HepG2 (cell line): Measurements from ENCODE around the gene GABRA1. TPM values are rescaled to one million over a fixed set of nuclear protein-coding genes. Genes with fewer than 3 reads are reported as not detected.

Experiments used
- ATAC-seq: fragments of 200-7000 bp; cut with Tn5 transposase; 3 replicates; pipeline ENCODE4 v1.9.1; 2020; ENCODE audit warnings: mild to moderate bottlenecking, moderate library complexity
- BruUV-seq: library from RNA; stranded (reverse); fragments of 400-500 nt; replicated peaks from 2 replicates; lab custom pipeline; 2021; lab: Mats Ljungman, UMichigan
- CTCF ChIA-PET: fragments of 300-600 bp; formaldehyde crosslinking; extraction: SDS; loops from one replicate; lab custom pipeline; 2021; ENCODE audit warnings: low total read pairs, inconsistent platforms, low intra/inter-chr PET ratio; lab: Yijun Ruan, JAX
- POLR2A ChIA-PET: fragments of 350-600 bp; sonication (Branson Sonifier 250); formaldehyde crosslinking; loops from one replicate; lab custom pipeline; 2020; ENCODE audit warnings: antibody characterized with exemption, inconsistent platforms; lab: Yijun Ruan, JAX
- DNase-seq: peaks from one replicate; pipeline ENCODE4 v3.0.0-alpha.2; 2015; ENCODE audit warnings: low spot score
- FAIRE-seq: peaks from 3 replicates; lab custom pipeline; 2011; peaks lifted over from hg19 to GRCh38; lab: Jason Lieb, UNC
- H2AFZ ChIP-seq: one replicate; pipeline ENCODE4 v1.6.1; 2011; ENCODE audit warnings: low read length, inconsistent platforms
- H3K27ac ChIP-seq: fragments of 300-600 bp; 3 replicates; pipeline ENCODE4 v1.8.0; 2011; ENCODE audit warnings: mixed run types, mild to moderate bottlenecking, mixed read lengths, low read length, inconsistent platforms; ENCODE audit not compliant: insufficient read depth; ENCODE audit errors: extremely low read length
- H3K27me3 ChIP-seq, 2 experiments: fragments of 200-600 bp in 1 of 2; 2 replicates in 1 of 2; 3 replicates in 1 of 2; pipeline versions ENCODE4 v1.6.0 to v1.8.0; 2011; ENCODE audit warnings: low read length in 2 of 2, mild to moderate bottlenecking in 2 of 2, moderate library complexity in 2 of 2, inconsistent platforms in 1 of 2; ENCODE audit not compliant: insufficient read depth in 2 of 2, control insufficient read depth in 1 of 2
- H3K36me3 ChIP-seq, 2 experiments: fragments of 200-600 bp in 1 of 2; replicated peaks in 1 of 2; 2 replicates in 1 of 2; 3 replicates in 1 of 2; pipeline versions ENCODE4 v1.5.1 to v1.8.0; 2011; ENCODE audit warnings: low read length in 2 of 2, inconsistent platforms in 1 of 2; ENCODE audit not compliant: insufficient read depth in 2 of 2, control insufficient read depth in 1 of 2
- H3K4me1 ChIP-seq: 2 replicates; pipeline ENCODE4 v1.5.1; 2012; ENCODE audit warnings: low read length, inconsistent platforms; ENCODE audit not compliant: insufficient read depth
- H3K4me2 ChIP-seq: 2 replicates; pipeline ENCODE4 v1.6.0; 2011; ENCODE audit warnings: low read depth, low read length, inconsistent platforms
- H3K4me3 ChIP-seq, 3 experiments: fragments of 200-600 bp in 1 of 3; sonication (generic), shearing (Covaris generic) in 1 of 3; replicated peaks in 1 of 3; 2 replicates each; pipeline ENCODE4 v1.5.1; 2011 to 2016; ENCODE audit warnings: low read length in 3 of 3, inconsistent platforms in 2 of 3, low read depth in 2 of 3, mild to moderate bottlenecking in 2 of 3, control low read depth in 1 of 3, mixed read lengths in 1 of 3; ENCODE audit not compliant: insufficient read depth in 1 of 3
- H3K79me2 ChIP-seq: one replicate; pipeline ENCODE4 v1.6.1; 2011; ENCODE audit warnings: low read length, inconsistent platforms; ENCODE audit not compliant: insufficient read depth
- H3K9ac ChIP-seq: 2 replicates; pipeline ENCODE4 v1.6.0; 2011; ENCODE audit warnings: mild to moderate bottlenecking, low read depth, low read length, inconsistent platforms; ENCODE audit not compliant: insufficient read depth
- H3K9me3 ChIP-seq: 2 replicates; pipeline ENCODE4 v1.5.1; 2012; ENCODE audit warnings: mild to moderate bottlenecking, low read length
- H4K20me1 ChIP-seq: 2 replicates; pipeline ENCODE4 v1.6.0; 2011; ENCODE audit warnings: inconsistent platforms, mild to moderate bottlenecking, low read length, moderate library complexity; ENCODE audit not compliant: insufficient read depth
- CENPX ChIP-seq: sonication (generic); formaldehyde crosslinking; IDR thresholded peaks from 2 replicates; pipeline ENCODE4 v1.9.0; 2021; ENCODE audit warnings: mild to moderate bottlenecking, missing genetic modification reagents, moderate library complexity
- HNRNPK ChIP-seq: fragments of 200-400 bp; formaldehyde crosslinking; IDR thresholded peaks from 2 replicates; pipeline ENCODE4 v1.6.1; 2018; ENCODE audit warnings: low read length, low read depth, moderate library complexity, mild to moderate bottlenecking; ENCODE audit not compliant: poor library complexity, severe bottlenecking
- IKZF4 ChIP-seq: sonication (generic); formaldehyde crosslinking; IDR thresholded peaks from 2 replicates; pipeline ENCODE4 v1.5.1; 2020; ENCODE audit warnings: borderline replicate concordance, mild to moderate bottlenecking, low read depth, missing genetic modification reagents; ENCODE audit errors: not compliant biosample characterization
- MAFK ChIP-seq, 2 experiments: IDR thresholded peaks in 1 of 2; conservative IDR thresholded peaks in 1 of 2; 2 replicates each; pipeline ENCODE4 v1.6.1; 2011; ENCODE audit warnings: improper control_type of control experiment in 2 of 2, low read length in 2 of 2
- NFE2L2 ChIP-seq: fragments of 150-350 bp; IDR thresholded peaks from 2 replicates; pipeline ENCODE4 v1.6.1; 2014; ENCODE audit warnings: low read length
- PHF5A ChIP-seq: IDR thresholded peaks from one replicate; pipeline ENCODE4 v1.6.1; 2018; ENCODE audit warnings: low read depth, missing genetic modification reagents; ENCODE audit not compliant: unreplicated experiment
- SNAPC4 ChIP-seq: sonication (generic); formaldehyde crosslinking; IDR thresholded peaks from 2 replicates; pipeline ENCODE4 v1.4.0; 2020; ENCODE audit warnings: mild to moderate bottlenecking, missing genetic modification reagents
- ZBED4 ChIP-seq: sonication (generic); formaldehyde crosslinking; IDR thresholded peaks from 2 replicates; pipeline ENCODE4 v1.4.0; 2020; ENCODE audit warnings: missing genetic modification reagents, borderline replicate concordance
- WGBS: methylation state at CpG from one replicate; pipeline ENCODE4 v1.1.6; 2017; ENCODE audit warnings: low lambda C conversion rate; 5-methylcytosine and 5-hydroxymethylcytosine counted together
- in situ Hi-C: cut with HindIII; loops from 2 replicates; pipeline ENCODE4 v1.10.0; 2017; ENCODE audit warnings: low pct_unique_long_range_greater_than_20kb; ENCODE audit not compliant: extremely low pct_ligation_motif_present
- intact Hi-C: fragments of 100-400 bp; cut with micrococcal nuclease; formaldehyde crosslinking; loops from one replicate; pipeline ENCODE4 v1.10.0; 2022; ENCODE audit not compliant: unreplicated experiment
- polyA plus RNA-seq, 8 experiments: library from polyadenylated mRNA; depleted of rRNA in 3 of 8; stranded (reverse) in 7 of 8; unstranded in 1 of 8; fragments of >200 nt; fragmentation: Illumina TruSeq in 4 of 8; extraction: Trizol in 4 of 8; gene quantifications; 2 replicates each; pipeline versions ENCODE4 v1.2.1 to v1.2.3, GENCODE V29; 2011 to 2016; ENCODE audit warnings: low read depth in 4 of 8, missing spikeins in 1 of 8, mixed read lengths in 1 of 8; ENCODE audit not compliant: insufficient read depth in 1 of 8
- total RNA-seq, 5 experiments: library from RNA; depleted of rRNA; stranded (reverse); fragments of >200 nt; fragmentation: Illumina TruSeq; extraction: Trizol; gene quantifications; 2 replicates each; pipeline ENCODE4 v1.2.3, GENCODE V29; 2016; ENCODE audit warnings: low read depth in 1 of 5

GABRA1 gene
- total and polyA plus RNA-seq, 2 of the 13 experiments (the other 11 are each of a cell fraction or from before 2014, with no cell fraction given): not detected

GRCh38 chr5:161897033-161897432, 49.1 kb downstream of the GABRA1 start:
- Histone ChIP-seq H4K20me1 (no peaks in the 10 kb centered on the region), H2AFZ (no peak overlapping the region), H3K4me3 (no peak overlapping the region), H3K27ac (no peak overlapping the region), H3K4me2 (no peak overlapping the region), H3K9ac (no peak overlapping the region), H3K27me3 (no peaks in the 10 kb centered on the region), H3K4me1 (no peaks in the 10 kb centered on the region), H3K9me3 (no peaks in the 10 kb centered on the region), H3K36me3 (no peaks in the 10 kb centered on the region), H3K79me2 (no peaks in the 10 kb centered on the region)
- intact Hi-C loops: no loop called here
- DNase-seq (no peak), FAIRE-seq (no peak), ATAC-seq (no peak)
- BruUV-seq: no TSS peak
- ChIA-PET CTCF (no interaction called here), POLR2A (no interaction called here)
- in situ Hi-C loops: no loop called here
- WGBS: 22% methylated on average over 7 of the region's 7 CpGs
- TF ChIP-seq CENPX (CRISPR knock-in tag): no peak
- TF ChIP-seq MAFK (conservative IDR thresholded peaks at IDR 0.05 in 1 of 2, IDR thresholded peaks at IDR 0.05 in 1 of 2; ENCODE audit: low read length in 2 of 2): peak in 1 of 2 experiments; percentile 33; a peak in 2 of 4 replicates

- Histone ChIP-seq H3K9me3 (no peaks in the 10 kb centered on the region), H3K4me2 (no peak overlapping the region), H3K9ac (no peak overlapping the region), H3K4me1 (no peaks in the 10 kb centered on the region), H3K27me3 (no peaks in the 10 kb centered on the region), H2AFZ (no peak overlapping the region), H3K27ac (no peak overlapping the region), H3K79me2 (no peaks in the 10 kb centered on the region), H3K4me3 (no peak overlapping the region), H3K36me3 (no peaks in the 10 kb centered on the region), H4K20me1 (no peaks in the 10 kb centered on the region)
- ChIA-PET POLR2A (no interaction called here), CTCF (no interaction called here)
- FAIRE-seq (no peak), ATAC-seq (no peak), DNase-seq (no peak)
- intact Hi-C loops: no loop called here
- no TSS peak for BruUV-seq
- in situ Hi-C loops: no loop called here
- no peak for TF ChIP-seq NFE2L2
- no peak for TF ChIP-seq HNRNPK
- no peak for TF ChIP-seq PHF5A (CRISPR knock-in tag)
- no peak for TF ChIP-seq ZBED4 (CRISPR knock-in tag)
- no peak for TF ChIP-seq SNAPC4 (CRISPR knock-in tag)
- TF ChIP-seq IKZF4 (CRISPR knock-in tag): no peak
Observed at GRCh38 chr5:161899590-161899989, 51.7 kb downstream of the GABRA1 start.
